Astrocyte (in vitro differentiated cells and primary cell): Measurements from ENCODE around the gene BOLL.

Experiments
- CTCF ChIP-seq: IDR thresholded peaks from 2 replicates; pipeline ENCODE4 v1.5.1; 2011; ENCODE audit warnings: low read depth, mild to moderate bottlenecking, inconsistent platforms, low read length, moderate library complexity; ENCODE audit not compliant: insufficient read depth
- EZH2 ChIP-seq: IDR thresholded peaks from 2 replicates; pipeline ENCODE4 v1.6.1; 2012; ENCODE audit warnings: mild to moderate bottlenecking, low read length, inconsistent platforms; ENCODE audit not compliant: insufficient read depth

- TF ChIP-seq CTCF (no peak), EZH2 (no peak)
Measured at GRCh38 chr2:197798187-197798586, 13.1 kb upstream of the BOLL start.
